GM21723 (cell line): ENCODE data around the gene ULBP2.

Experiments used
- ATAC-seq: cut with Tn5 transposase; IDR thresholded peaks from one replicate; pipeline ENCODE4 v1.9.1; 2021; ENCODE audit warnings: mild to moderate bottlenecking, moderate library complexity; ENCODE audit not compliant: unreplicated experiment

ULBP2 gene

DNA sequence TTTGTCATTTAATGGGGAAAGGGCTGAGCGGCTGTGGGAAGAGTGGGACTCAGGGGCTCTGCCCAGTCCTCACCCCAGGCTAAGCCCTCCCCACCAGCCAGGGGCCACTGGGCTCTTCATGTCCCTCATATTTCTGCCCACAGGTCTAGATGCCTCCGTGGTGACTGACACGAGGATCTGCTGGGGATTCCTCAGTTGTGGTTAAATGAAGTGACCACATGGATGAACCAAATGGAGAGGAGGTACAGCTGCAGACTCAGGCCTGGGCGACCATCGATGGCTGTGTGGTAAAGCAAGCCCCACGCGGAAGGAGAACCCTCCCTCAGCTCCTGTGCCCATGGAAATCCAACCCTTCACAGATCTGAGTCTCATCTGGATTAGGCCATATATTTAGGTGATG, 54.2 kb downstream of the ULBP2 start:
- no peak for ATAC-seq
